Measurements from ENCODE around the gene HYAL3. TPM values are rescaled to one million over a fixed set of nuclear protein-coding genes. Genes with fewer than 3 reads are reported as not detected.
"Not testable (repeated sequence)": the region's sequence is repeated elsewhere in the genome, so short reads cannot be mapped to it uniquely, and the experiment has no call there.

The HYAL3 gene
- total and polyA plus RNA-seq, 2 of the 13 experiments (the other 11 are each of a cell fraction or from before 2014, with no cell fraction given), result 5.5 to 10.4 TPM

GRCh38 chr3:50286322-50287227, 12.6 kb downstream of the HYAL3 start (continued):
- 0 out of 2 replicates have a peak, but pooled peaks have one; percentile 7 for TF ChIP-seq ZBTB33 (CRISPR knock-in tag; IDR thresholded peaks at IDR 0.05)
- TF ChIP-seq ZSCAN5A (CRISPR knock-in tag; IDR thresholded peaks at IDR 0.05; ENCODE audit: borderline replicate concordance), result no peak
- TF ChIP-seq TRIM24 (CRISPR knock-in tag; IDR thresholded peaks at IDR 0.05), result no peak
- no peak for TF ChIP-seq FOXP1 (IDR thresholded peaks at IDR 0.05)
- TF ChIP-seq FOXP1 (CRISPR knock-in tag; IDR thresholded peaks at IDR 0.05), result no peak
- no peak for TF ChIP-seq NFE2L1 (CRISPR knock-in tag; IDR thresholded peaks at IDR 0.05; ENCODE audit: borderline replicate concordance)
- no peak for TF ChIP-seq ZNF12 (CRISPR knock-in tag; IDR thresholded peaks at IDR 0.05)
- no peak for TF ChIP-seq ETV5 (CRISPR knock-in tag; IDR thresholded peaks at IDR 0.05; ENCODE audit: borderline replicate concordance)
- no peak for TF ChIP-seq PBX3 (CRISPR knock-in tag; IDR thresholded peaks at IDR 0.05; ENCODE audit: borderline replicate concordance)
- no peak for TF ChIP-seq KAT7 (CRISPR knock-in tag; IDR thresholded peaks at IDR 0.05; ENCODE audit: borderline replicate concordance)
- no peak for TF ChIP-seq FOXJ3 (CRISPR knock-in tag; IDR thresholded peaks at IDR 0.05; ENCODE audit: borderline replicate concordance)

- BruUV-seq (replicated peaks); H4K20me1 ChIP-seq (ENCODE audit: insufficient read depth, low read length); H3K9me3 ChIP-seq (ENCODE audit: low read length); DNase-seq (ENCODE audit: low spot score); H3K79me2 ChIP-seq (ENCODE audit: insufficient read depth, low read length); H3K4me3 ChIP-seq (replicated peaks in 1 of 3; ENCODE audit: insufficient read depth in 1 of 3, low read depth in 2 of 3, low read length in 3 of 3); H3K9ac ChIP-seq (ENCODE audit: insufficient read depth, low read depth, low read length); FAIRE-seq; intact Hi-C loops (cut with micrococcal nuclease; ENCODE audit: unreplicated experiment); H3K27ac ChIP-seq (ENCODE audit: extremely low read length, insufficient read depth, low read length); in situ Hi-C loops (cut with HindIII; ENCODE audit: extremely low pct_ligation_motif_present, low pct_unique_long_range_greater_than_20kb); H3K27me3 ChIP-seq (ENCODE audit: control insufficient read depth in 1 of 2, insufficient read depth in 2 of 2, low read length in 2 of 2); CTCF ChIA-PET (ENCODE audit: low intra/inter-chr PET ratio, low total read pairs); H2AFZ ChIP-seq (ENCODE audit: low read length); H3K4me2 ChIP-seq (ENCODE audit: low read depth, low read length): not testable (repeated sequence)
- Histone ChIP-seq H3K4me1 (ENCODE audit: insufficient read depth, low read length) (peaks cover 18% of the 10 kb centered on the region; the same call in 1 of the 2 replicates), H3K36me3 (replicated peaks in 1 of 2; ENCODE audit: control insufficient read depth in 1 of 2, insufficient read depth in 2 of 2, low read length in 2 of 2) (peaks cover 11 to 23% of the 10 kb centered on the region in 2 experiments)
- ATAC-seq, result 0 out of 3 replicates have a peak, but pooled peaks have one; percentile 4
- WGBS (ENCODE audit: low lambda C conversion rate), result 80% methylated on average over 6 of the region's 6 CpGs
- POLR2A ChIA-PET, result interaction anchor here (1.1 to 2.6 kb wide), 5 partner anchors 14 to 19 kb away, joined by 4 to 15 read pairs (median 11); partner anchors contain the start of genes HYAL1, HYAL3, NAA80 and SEMA3B
Measured at GRCh38 chr3:50284121-50284520, 15.1 kb downstream of the HYAL3 start.
